NT2/D1 (cell line): ENCODE measurements around the gene SLC8A1.

Source experiments
- SUZ12 ChIP-seq: IDR thresholded peaks from 2 replicates; pipeline ENCODE4 v1.6.1; 2011; ENCODE audit not compliant: insufficient read length, insufficient read depth; ENCODE audit errors: extremely low read depth
- YY1 ChIP-seq: IDR thresholded peaks from 2 replicates; pipeline ENCODE4 v1.6.1; 2011; ENCODE audit not compliant: insufficient read length, insufficient read depth
- ZNF274 ChIP-seq: IDR thresholded peaks from 2 replicates; pipeline ENCODE4 v1.6.1; 2011; ENCODE audit warnings: mild to moderate bottlenecking, low read depth, low read length

- TF ChIP-seq YY1 (no peak), ZNF274 (no peak), SUZ12 (no peak)
Observed at GRCh38 chr2:40096360-40096759, 355.5 kb downstream of the SLC8A1 start.
